Panc1 (cell line): ENCODE measurements around the gene SLC22A23. TPM values are rescaled to one million over a fixed set of nuclear protein-coding genes. Genes with fewer than 3 reads are reported as not detected.

Experiments
- ATAC-seq: fragments of 200-7000 bp; cut with Tn5 transposase; 2 replicates; pipeline ENCODE4 v1.9.1; 2020; ENCODE audit warnings: mild to moderate bottlenecking, moderate library complexity
- BruUV-seq: library from RNA; stranded (reverse); fragments of 400-500 nt; replicated peaks from 2 replicates; lab custom pipeline; 2021; lab: Mats Ljungman, UMichigan
- CTCF ChIA-PET: fragments of 300-600 bp; sonication (Branson Sonifier 250); formaldehyde crosslinking; loops from one replicate; lab custom pipeline; 2022; ENCODE audit warnings: antibody characterized with exemption; lab: Charles Lee
- POLR2A ChIA-PET: fragments of 300-600 bp; sonication (Branson Sonifier 250); formaldehyde crosslinking; loops from one replicate; lab custom pipeline; 2022; ENCODE audit warnings: antibody characterized with exemption; lab: Charles Lee
- DNase-seq: peaks from one replicate; pipeline ENCODE4 v3.0.0-alpha.2; 2010; ENCODE audit warnings: low read depth, low spot score
- H3K27ac ChIP-seq: 2 replicates; pipeline ENCODE4 v1.5.1; 2011; ENCODE audit warnings: mild to moderate bottlenecking, low read length, inconsistent platforms
- H3K27me3 ChIP-seq: fragments of 200-500 bp; sonication (Bioruptor generic); 2 replicates; pipeline ENCODE4 v1.6.0; 2014; ENCODE audit warnings: low read length, inconsistent platforms; ENCODE audit not compliant: control insufficient read depth, insufficient read depth
- H3K36me3 ChIP-seq: fragments of 200-500 bp; sonication (Bioruptor generic); 2 replicates; pipeline ENCODE4 v1.5.1; 2014; ENCODE audit warnings: inconsistent platforms, mild to moderate bottlenecking, low read length, moderate library complexity; ENCODE audit not compliant: control insufficient read depth, insufficient read depth
- H3K4me1 ChIP-seq: 2 replicates; pipeline ENCODE4 v1.5.1; 2011; ENCODE audit warnings: inconsistent platforms, mild to moderate bottlenecking, low read length, moderate library complexity; ENCODE audit not compliant: control insufficient read depth, insufficient read depth
- H3K4me3 ChIP-seq, 2 experiments: 2 replicates each; pipeline ENCODE4 v1.5.1; 2011 to 2012; ENCODE audit warnings: low read depth in 2 of 2, low read length in 2 of 2, mild to moderate bottlenecking in 2 of 2, inconsistent platforms in 1 of 2, moderate library complexity in 1 of 2
- H3K9me3 ChIP-seq: fragments of 200-500 bp; sonication (Bioruptor generic); 2 replicates; pipeline ENCODE4 v1.5.1; 2014; ENCODE audit warnings: low read depth, mild to moderate bottlenecking, inconsistent platforms, low read length, moderate library complexity; ENCODE audit not compliant: control insufficient read depth, insufficient read depth
- POLR2AphosphoS5 ChIP-seq: IDR thresholded peaks from 2 replicates; pipeline ENCODE4 v1.6.1; 2012; ENCODE audit warnings: mild to moderate bottlenecking, low read depth, low read length, moderate library complexity
- REST ChIP-seq, 2 experiments: IDR thresholded peaks; 2 replicates each; pipeline ENCODE4 v1.6.1; 2011 to 2012; ENCODE audit warnings: low read depth in 2 of 2, control low read depth in 1 of 2, low read length in 1 of 2, mild to moderate bottlenecking in 1 of 2, moderate library complexity in 1 of 2; ENCODE audit not compliant: insufficient read depth in 1 of 2
- SIN3A ChIP-seq: IDR thresholded peaks from 2 replicates; pipeline ENCODE4 v1.6.1; 2012; ENCODE audit warnings: low read depth, mild to moderate bottlenecking, low read length, moderate library complexity, borderline replicate concordance; ENCODE audit not compliant: insufficient read depth
- TCF7L2 ChIP-seq: IDR thresholded peaks from 2 replicates; pipeline ENCODE4 v1.6.1; 2011; ENCODE audit warnings: mild to moderate bottlenecking, low read depth, low read length, inconsistent platforms
- in situ Hi-C: cut with HindIII; loops from 2 replicates; pipeline ENCODE4 v1.10.0; 2016; ENCODE audit warnings: low sequenced_read_pairs, low pct_unique_long_range_greater_than_20kb
- intact Hi-C: fragments of 100-400 bp; cut with micrococcal nuclease; formaldehyde crosslinking; loops from one replicate; pipeline ENCODE4 v1.10.0; 2022; ENCODE audit not compliant: unreplicated experiment
- total RNA-seq: library from RNA; stranded (reverse); gene quantifications from one replicate; pipeline ENCODE4 v1.2.1, GENCODE V29; 2021; ENCODE audit not compliant: unreplicated experiment
- TF ChIP-seq, protein P1 (sequence below): fragments of 450-650 bp; IDR thresholded peaks from 2 replicates; pipeline ENCODE4 v1.5.1; 2017; ENCODE audit warnings: mild to moderate bottlenecking

The SLC22A23 gene
- total RNA-seq, 1 experiment from 2014 or later = 4.5 TPM

DNA sequence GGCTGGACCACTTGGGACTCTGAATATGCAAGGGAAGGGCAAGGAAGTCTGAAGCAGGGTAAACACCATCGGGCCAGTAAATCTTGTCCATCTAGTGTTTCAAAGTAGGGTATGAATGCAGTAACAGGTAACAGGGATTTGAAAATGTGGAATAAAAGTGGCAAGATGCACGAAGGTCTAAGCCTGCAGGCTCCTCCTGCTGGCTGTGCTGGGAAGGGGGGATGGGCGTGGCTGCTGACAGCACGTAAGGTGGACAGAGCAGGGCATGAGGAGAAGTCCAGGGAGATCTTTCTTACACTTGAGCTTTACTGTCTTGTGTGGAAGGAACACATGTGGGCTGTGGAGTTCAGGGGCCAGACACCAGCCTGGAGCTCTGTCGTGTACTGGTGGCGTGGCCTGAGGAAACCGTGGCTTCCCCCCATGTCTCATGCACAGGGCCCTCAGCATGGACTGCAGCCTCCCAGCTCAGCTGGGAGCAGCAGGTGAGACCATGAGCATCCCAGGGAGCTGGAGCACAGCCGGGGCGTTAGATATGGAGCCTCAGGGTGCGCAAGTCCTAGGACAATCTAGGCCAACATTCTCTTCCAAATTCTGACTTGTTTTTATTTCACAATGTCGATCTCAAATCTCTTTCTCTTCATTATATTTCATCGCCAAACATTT lies 84.5 kb downstream of the SLC22A23 start:
- no peaks in the 10 kb centered on the region for H3K27me3 ChIP-seq
- no peak for DNase-seq
- no TSS peak for BruUV-seq
- H3K4me3 ChIP-seq = no peak overlapping the region
- no peak; the same call in 1 of the 2 replicates for ATAC-seq
- H3K27ac ChIP-seq = no peak overlapping the region
- ChIA-PET POLR2A (interaction anchor here (0.6 kb wide), 1 partner anchor 86 kb away, joined by 4 read pairs; no protein-coding TSS in a partner anchor), CTCF (interaction anchor here (0.6 kb wide), 1 partner anchor 11 kb away, joined by 11 read pairs; no protein-coding TSS in a partner anchor)
- H3K36me3 ChIP-seq = no peaks in the 10 kb centered on the region
- no peak for TF ChIP-seq TCF7L2
- TF ChIP-seq POLR2AphosphoS5 = no peak
- TF ChIP-seq, protein P1, sequence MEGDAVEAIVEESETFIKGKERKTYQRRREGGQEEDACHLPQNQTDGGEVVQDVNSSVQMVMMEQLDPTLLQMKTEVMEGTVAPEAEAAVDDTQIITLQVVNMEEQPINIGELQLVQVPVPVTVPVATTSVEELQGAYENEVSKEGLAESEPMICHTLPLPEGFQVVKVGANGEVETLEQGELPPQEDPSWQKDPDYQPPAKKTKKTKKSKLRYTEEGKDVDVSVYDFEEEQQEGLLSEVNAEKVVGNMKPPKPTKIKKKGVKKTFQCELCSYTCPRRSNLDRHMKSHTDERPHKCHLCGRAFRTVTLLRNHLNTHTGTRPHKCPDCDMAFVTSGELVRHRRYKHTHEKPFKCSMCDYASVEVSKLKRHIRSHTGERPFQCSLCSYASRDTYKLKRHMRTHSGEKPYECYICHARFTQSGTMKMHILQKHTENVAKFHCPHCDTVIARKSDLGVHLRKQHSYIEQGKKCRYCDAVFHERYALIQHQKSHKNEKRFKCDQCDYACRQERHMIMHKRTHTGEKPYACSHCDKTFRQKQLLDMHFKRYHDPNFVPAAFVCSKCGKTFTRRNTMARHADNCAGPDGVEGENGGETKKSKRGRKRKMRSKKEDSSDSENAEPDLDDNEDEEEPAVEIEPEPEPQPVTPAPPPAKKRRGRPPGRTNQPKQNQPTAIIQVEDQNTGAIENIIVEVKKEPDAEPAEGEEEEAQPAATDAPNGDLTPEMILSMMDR = no peak
- TF ChIP-seq REST (IDR thresholded peaks at IDR 0.05; ENCODE audit: insufficient read depth in 1 of 2, low read depth in 2 of 2, low read length in 1 of 2) = no peak
- no peak for TF ChIP-seq SIN3A
- intact Hi-C loops = no loop called here
- no peaks in the 10 kb centered on the region for H3K9me3 ChIP-seq
- no peaks in the 10 kb centered on the region for H3K4me1 ChIP-seq
- in situ Hi-C loops = no loop called here

DNA sequence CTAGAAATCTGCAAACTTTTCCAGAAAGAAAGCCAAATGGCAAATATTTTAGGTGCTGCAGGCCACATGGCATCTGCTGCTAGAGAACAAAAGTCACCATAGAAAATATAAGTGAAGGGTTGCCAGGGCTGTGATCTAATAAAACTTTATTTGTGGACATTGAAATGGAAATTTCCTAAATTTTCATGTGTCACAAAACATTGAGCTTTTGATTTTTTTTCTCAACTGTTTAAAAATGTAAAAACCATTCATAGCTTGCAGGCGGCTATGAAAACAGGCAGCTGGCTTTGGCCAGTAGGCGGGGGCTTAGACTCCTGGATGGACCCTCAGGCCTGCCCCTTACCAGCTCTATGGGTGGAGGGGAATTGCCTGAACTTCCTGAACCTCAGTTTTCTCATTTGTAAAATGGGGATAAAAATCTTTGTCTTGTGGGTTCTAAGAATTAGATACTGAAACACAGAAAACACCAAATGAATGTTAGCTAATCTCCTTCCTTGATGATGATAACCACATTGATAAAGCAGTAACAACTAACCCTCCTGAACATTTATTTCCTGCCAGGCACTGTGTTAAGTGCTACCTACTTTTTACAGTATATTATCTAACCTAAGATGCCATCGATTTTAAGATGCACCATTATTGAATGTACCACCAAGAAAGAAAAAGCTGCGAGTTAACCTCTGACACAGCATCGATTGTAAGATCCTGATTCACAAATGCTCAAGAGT lies 85.5 kb downstream of the SLC22A23 start:
- in situ Hi-C loops (no loop called here), intact Hi-C loops (no loop called here)
- Histone ChIP-seq H3K27ac (no peak overlapping the region), H3K9me3 (no peaks in the 10 kb centered on the region), H3K27me3 (peaks cover 6% of the 10 kb centered on the region; the same call in 1 of the 2 replicates), H3K36me3 (no peaks in the 10 kb centered on the region), H3K4me3 (no peak overlapping the region), H3K4me1 (no peaks in the 10 kb centered on the region)
- BruUV-seq = no TSS peak
- ChIA-PET POLR2A (interaction anchor here (0.6 kb wide), 1 partner anchor 87 kb away, joined by 4 read pairs; no protein-coding TSS in a partner anchor), CTCF (interaction anchor here (0.6 kb wide), 1 partner anchor 12 kb away, joined by 11 read pairs; no protein-coding TSS in a partner anchor)
- DNase-seq (no peak), ATAC-seq (no peak)
- TF ChIP-seq SIN3A (no peak), TCF7L2 (no peak), REST (IDR thresholded peaks at IDR 0.05; ENCODE audit: insufficient read depth in 1 of 2, low read depth in 2 of 2, low read length in 1 of 2) (no peak), POLR2AphosphoS5 (no peak)
- TF ChIP-seq, protein P1 = no peak
